Liver (tissue), 9 donors: ENCODE results near the gene PLCG2. TPM values are rescaled to one million over a fixed set of nuclear protein-coding genes. Genes with fewer than 3 reads are reported as not detected.

Source experiments
- DNase-seq: peaks from one replicate; pipeline ENCODE4 v3.0.0-alpha.2; 2017; ENCODE audit warnings: low spot score
- H3K27ac ChIP-seq, 2 donors: one replicate each; pipeline ENCODE4 v1.7.0; 2013; ENCODE audit warnings: inconsistent platforms in 2 of 2, low read length in 2 of 2, control low read depth in 1 of 2, low read depth in 1 of 2, mild to moderate bottlenecking in 1 of 2
- H3K27me3 ChIP-seq, 4 donors: one replicate each; pipeline versions ENCODE4 v1.6.1 to v1.7.0; 2013; ENCODE audit warnings: low read length in 3 of 4, inconsistent platforms in 1 of 4, mild to moderate bottlenecking in 1 of 4, moderate library complexity in 1 of 4; ENCODE audit not compliant: control insufficient read depth in 4 of 4, insufficient read depth in 4 of 4
- H3K36me3 ChIP-seq, 4 donors: one replicate each; pipeline versions ENCODE4 v1.6.1 to v1.7.0; 2013; ENCODE audit warnings: low read length in 3 of 4, mild to moderate bottlenecking in 3 of 4, low read depth in 1 of 4, moderate library complexity in 1 of 4; ENCODE audit not compliant: control insufficient read depth in 4 of 4, insufficient read depth in 3 of 4
- H3K4me1 ChIP-seq, 4 donors: one replicate each; pipeline versions ENCODE4 v1.6.1 to v1.7.0; 2013; ENCODE audit warnings: low read length in 3 of 4, mild to moderate bottlenecking in 3 of 4, moderate library complexity in 1 of 4; ENCODE audit not compliant: control insufficient read depth in 4 of 4, insufficient read depth in 4 of 4
- H3K4me3 ChIP-seq, 3 donors: one replicate each; pipeline versions ENCODE4 v1.6.1 to v1.7.0; 2013; ENCODE audit warnings: low read length in 3 of 3, control low read depth in 1 of 3, low read depth in 1 of 3, mild to moderate bottlenecking in 1 of 3
- H3K9ac ChIP-seq, 2 donors: one replicate each; pipeline ENCODE4 v1.7.0; 2013; ENCODE audit warnings: low read length in 2 of 2, mild to moderate bottlenecking in 2 of 2, moderate library complexity in 2 of 2, control low read depth in 1 of 2, low read depth in 1 of 2
- H3K9me3 ChIP-seq, 4 donors: one replicate each; pipeline versions ENCODE4 v1.6.1 to v1.7.0; 2013; ENCODE audit warnings: low read length in 3 of 4; ENCODE audit not compliant: control insufficient read depth in 4 of 4
- EGR1 ChIP-seq, 2 donors: IDR thresholded peaks; 2 replicates each; pipeline ENCODE4 v1.6.1; 2016 to 2018; ENCODE audit warnings: antibody characterized with exemption in 2 of 2, low read depth in 2 of 2
- FOXA1 ChIP-seq: IDR thresholded peaks from 2 replicates; pipeline ENCODE4 v1.6.1; 2016; ENCODE audit warnings: antibody characterized with exemption
- FOXA2 ChIP-seq: IDR thresholded peaks from 2 replicates; pipeline ENCODE4 v1.6.1; 2016; ENCODE audit warnings: antibody characterized with exemption
- HNF4A ChIP-seq, 2 donors: conservative IDR thresholded peaks; 2 replicates each; pipeline ENCODE4 v1.6.1; 2016; ENCODE audit warnings: antibody characterized with exemption in 2 of 2, mild to moderate bottlenecking in 2 of 2
- HNF4G ChIP-seq: IDR thresholded peaks from 2 replicates; pipeline ENCODE4 v1.6.1; 2016; ENCODE audit warnings: antibody characterized with exemption
- JUND ChIP-seq, 2 donors: IDR thresholded peaks; 2 replicates each; pipeline ENCODE4 v1.6.1; 2016; ENCODE audit warnings: antibody characterized with exemption in 2 of 2
- RAD21 ChIP-seq, 2 donors: IDR thresholded peaks; 2 replicates each; pipeline ENCODE4 v1.6.1; 2016; ENCODE audit warnings: antibody characterized with exemption in 2 of 2, mild to moderate bottlenecking in 2 of 2
- SP1 ChIP-seq: IDR thresholded peaks from 2 replicates; pipeline ENCODE4 v1.6.1; 2018; ENCODE audit warnings: antibody characterized with exemption, mild to moderate bottlenecking
- TAF1 ChIP-seq: conservative IDR thresholded peaks from 2 replicates; pipeline ENCODE4 v1.6.1; 2016; ENCODE audit warnings: antibody characterized with exemption, mild to moderate bottlenecking
- YY1 ChIP-seq: IDR thresholded peaks from 2 replicates; pipeline ENCODE4 v1.6.1; 2016; ENCODE audit warnings: antibody characterized with exemption, mild to moderate bottlenecking
- WGBS: extraction: QIAGEN DNeasy Blood & Tissue Kit; methylation state at CpG from one replicate; pipeline ENCODE4 v1.1.7; 2013; 5-methylcytosine and 5-hydroxymethylcytosine counted together
- polyA plus RNA-seq, 2 donors: library from polyadenylated mRNA; stranded (reverse) in 1 of 2; unstranded in 1 of 2; fragments of 200-250 nt in 1 of 2; fragments of >200 nt in 1 of 2; fragmentation: Nextera tagmentation in 1 of 2; extraction: Ambion mirVana in 1 of 2; gene quantifications; one replicate each; pipeline versions ENCODE4 v1.2.1 to v1.2.3, GENCODE V29; 2013 to 2015
- total RNA-seq, 2 donors: library from RNA; depleted of rRNA; stranded (reverse); fragments of >200 nt; gene quantifications; one replicate each; pipeline ENCODE4 v1.2.3, GENCODE V29; 2014
- TF ChIP-seq, protein P1 (sequence below): fragments of 150-350 bp; IDR thresholded peaks from 2 replicates; pipeline ENCODE4 v1.5.1; 2017; ENCODE audit warnings: improper control_type of control experiment, low read depth, low read length; ENCODE audit not compliant: missing input control
- TF ChIP-seq, protein P2 (sequence below): IDR thresholded peaks from 2 replicates; pipeline ENCODE4 v1.6.1; 2016; ENCODE audit warnings: antibody characterized with exemption, mild to moderate bottlenecking
- donor health status: healthy.
- donor health status: healthy.
- donor health status: healthy.
- donor health status: healthy.
- donor health status: healthy.

The PLCG2 gene
- total and polyA plus RNA-seq, 4 donors = 7.1 to 21.6 (median 15.8) TPM

DNA sequence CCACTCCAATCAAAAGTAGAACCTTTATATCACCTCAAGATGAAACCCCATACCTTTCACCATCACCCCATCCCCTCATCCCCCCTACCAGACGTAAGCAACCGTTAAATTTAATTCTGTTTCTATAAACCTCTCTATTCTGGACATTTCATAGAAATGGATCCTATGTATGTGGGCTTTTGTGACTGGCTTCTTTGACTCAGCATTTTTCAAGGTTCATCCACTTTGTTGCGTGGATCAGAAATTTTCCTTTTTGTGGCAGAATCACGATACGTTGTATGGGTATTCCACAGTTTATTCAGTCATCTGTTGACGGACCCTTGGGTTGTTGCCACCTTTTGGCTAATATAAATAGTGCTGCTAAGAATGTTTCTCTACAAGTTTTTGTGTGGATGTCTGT, 8.6 kb downstream of the PLCG2 start:
- 78% methylated on average over 6 of the region's 6 CpGs for WGBS
- no peak overlapping the region for H3K27ac ChIP-seq
- H3K4me1 ChIP-seq = peaks cover 0 to 11% (median 3%) of the 10 kb centered on the region in 4 donors
- no peaks in the 10 kb centered on the region for H3K27me3 ChIP-seq
- no peak for DNase-seq
- H3K4me3 ChIP-seq = no peak overlapping the region
- no peaks in the 10 kb centered on the region for H3K9me3 ChIP-seq
- no peak for TF ChIP-seq JUND (IDR thresholded peaks at IDR 0.05)
- no peak for TF ChIP-seq FOXA1
- no peak for TF ChIP-seq HNF4A (conservative IDR thresholded peaks at IDR 0.05)
- TF ChIP-seq, protein P1, sequence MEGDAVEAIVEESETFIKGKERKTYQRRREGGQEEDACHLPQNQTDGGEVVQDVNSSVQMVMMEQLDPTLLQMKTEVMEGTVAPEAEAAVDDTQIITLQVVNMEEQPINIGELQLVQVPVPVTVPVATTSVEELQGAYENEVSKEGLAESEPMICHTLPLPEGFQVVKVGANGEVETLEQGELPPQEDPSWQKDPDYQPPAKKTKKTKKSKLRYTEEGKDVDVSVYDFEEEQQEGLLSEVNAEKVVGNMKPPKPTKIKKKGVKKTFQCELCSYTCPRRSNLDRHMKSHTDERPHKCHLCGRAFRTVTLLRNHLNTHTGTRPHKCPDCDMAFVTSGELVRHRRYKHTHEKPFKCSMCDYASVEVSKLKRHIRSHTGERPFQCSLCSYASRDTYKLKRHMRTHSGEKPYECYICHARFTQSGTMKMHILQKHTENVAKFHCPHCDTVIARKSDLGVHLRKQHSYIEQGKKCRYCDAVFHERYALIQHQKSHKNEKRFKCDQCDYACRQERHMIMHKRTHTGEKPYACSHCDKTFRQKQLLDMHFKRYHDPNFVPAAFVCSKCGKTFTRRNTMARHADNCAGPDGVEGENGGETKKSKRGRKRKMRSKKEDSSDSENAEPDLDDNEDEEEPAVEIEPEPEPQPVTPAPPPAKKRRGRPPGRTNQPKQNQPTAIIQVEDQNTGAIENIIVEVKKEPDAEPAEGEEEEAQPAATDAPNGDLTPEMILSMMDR = no peak
- TF ChIP-seq YY1 = no peak
- no peak for TF ChIP-seq EGR1 (IDR thresholded peaks at IDR 0.05; ENCODE audit: low read depth in 2 of 2)
- TF ChIP-seq HNF4G = no peak
- TF ChIP-seq RAD21 (IDR thresholded peaks at IDR 0.05) = no peak
- TF ChIP-seq TAF1 = no peak
- TF ChIP-seq SP1 = no peak
- TF ChIP-seq FOXA2 = no peak
- TF ChIP-seq, protein P2, sequence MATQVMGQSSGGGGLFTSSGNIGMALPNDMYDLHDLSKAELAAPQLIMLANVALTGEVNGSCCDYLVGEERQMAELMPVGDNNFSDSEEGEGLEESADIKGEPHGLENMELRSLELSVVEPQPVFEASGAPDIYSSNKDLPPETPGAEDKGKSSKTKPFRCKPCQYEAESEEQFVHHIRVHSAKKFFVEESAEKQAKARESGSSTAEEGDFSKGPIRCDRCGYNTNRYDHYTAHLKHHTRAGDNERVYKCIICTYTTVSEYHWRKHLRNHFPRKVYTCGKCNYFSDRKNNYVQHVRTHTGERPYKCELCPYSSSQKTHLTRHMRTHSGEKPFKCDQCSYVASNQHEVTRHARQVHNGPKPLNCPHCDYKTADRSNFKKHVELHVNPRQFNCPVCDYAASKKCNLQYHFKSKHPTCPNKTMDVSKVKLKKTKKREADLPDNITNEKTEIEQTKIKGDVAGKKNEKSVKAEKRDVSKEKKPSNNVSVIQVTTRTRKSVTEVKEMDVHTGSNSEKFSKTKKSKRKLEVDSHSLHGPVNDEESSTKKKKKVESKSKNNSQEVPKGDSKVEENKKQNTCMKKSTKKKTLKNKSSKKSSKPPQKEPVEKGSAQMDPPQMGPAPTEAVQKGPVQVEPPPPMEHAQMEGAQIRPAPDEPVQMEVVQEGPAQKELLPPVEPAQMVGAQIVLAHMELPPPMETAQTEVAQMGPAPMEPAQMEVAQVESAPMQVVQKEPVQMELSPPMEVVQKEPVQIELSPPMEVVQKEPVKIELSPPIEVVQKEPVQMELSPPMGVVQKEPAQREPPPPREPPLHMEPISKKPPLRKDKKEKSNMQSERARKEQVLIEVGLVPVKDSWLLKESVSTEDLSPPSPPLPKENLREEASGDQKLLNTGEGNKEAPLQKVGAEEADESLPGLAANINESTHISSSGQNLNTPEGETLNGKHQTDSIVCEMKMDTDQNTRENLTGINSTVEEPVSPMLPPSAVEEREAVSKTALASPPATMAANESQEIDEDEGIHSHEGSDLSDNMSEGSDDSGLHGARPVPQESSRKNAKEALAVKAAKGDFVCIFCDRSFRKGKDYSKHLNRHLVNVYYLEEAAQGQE = no peak
- no peak overlapping the region for H3K9ac ChIP-seq
- no peaks in the 10 kb centered on the region for H3K36me3 ChIP-seq

DNA sequence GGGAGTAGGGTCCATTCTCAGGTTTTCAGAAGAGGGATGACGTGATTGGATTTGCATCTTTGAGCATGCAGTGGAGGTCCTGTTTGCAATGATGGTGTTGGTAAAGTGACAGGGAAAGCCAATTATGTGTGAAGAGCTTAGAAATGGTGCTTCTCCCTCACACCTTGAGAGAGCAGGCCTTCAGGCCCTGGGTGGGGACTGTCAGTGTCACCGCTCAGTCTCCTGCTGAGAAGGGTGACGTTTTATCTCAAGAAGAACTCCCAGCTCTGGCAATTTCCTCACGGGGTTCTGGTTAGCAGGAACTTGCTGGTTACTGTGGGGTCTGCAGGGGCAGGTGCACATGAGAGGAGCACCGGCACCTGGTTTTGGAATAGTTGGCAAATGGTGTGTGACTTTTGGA, 11.2 kb downstream of the PLCG2 start:
- Histone ChIP-seq H3K9me3 (no peaks in the 10 kb centered on the region), H3K27ac (no peak overlapping the region), H3K4me3 (no peak overlapping the region), H3K9ac (no peak overlapping the region), H3K27me3 (no peaks in the 10 kb centered on the region), H3K36me3 (no peaks in the 10 kb centered on the region), H3K4me1 (peaks cover 0 to 9% (median 2%) of the 10 kb centered on the region in 4 donors)
- no peak for DNase-seq
- 96% methylated on average over 5 of the region's 5 CpGs for WGBS
- TF ChIP-seq, protein P2 = no peak
- TF ChIP-seq EGR1 (IDR thresholded peaks at IDR 0.05; ENCODE audit: low read depth in 2 of 2) (no peak), JUND (IDR thresholded peaks at IDR 0.05) (no peak), FOXA1 (no peak)
- TF ChIP-seq, protein P1 = no peak
